Natural killer cell (primary cell): ENCODE results near the gene KDM2B. TPM values are rescaled to one million over a fixed set of nuclear protein-coding genes. Genes with fewer than 3 reads are reported as not detected.

Experiments
- ATAC-seq, 3 donors: fragments of 150-1000 bp in 2 of 3; fragments of 200-7000 bp in 1 of 3; cut with Tn5 transposase; 1 replicate in 1 of 3; 2 replicates in 2 of 3; pipeline ENCODE4 v1.10.0; 2021; ENCODE audit warnings: mild to moderate bottlenecking in 2 of 3, moderate library complexity in 2 of 3
- DNase-seq, 2 donors: peaks; one replicate each; pipeline versions ENCODE4 v3.0.0 to v3.0.0-alpha.2; 2013 to 2021; ENCODE audit warnings: mixed read lengths in 1 of 2
- H3K27ac ChIP-seq: one replicate; pipeline ENCODE4 v1.5.1; 2013; ENCODE audit warnings: mild to moderate bottlenecking, low read length
- H3K27me3 ChIP-seq: one replicate; pipeline ENCODE4 v1.6.1; 2013; ENCODE audit warnings: low read length; ENCODE audit not compliant: control insufficient read depth, insufficient read depth
- H3K36me3 ChIP-seq: one replicate; pipeline ENCODE4 v1.6.1; 2013; ENCODE audit warnings: low read length; ENCODE audit not compliant: control insufficient read depth, insufficient read depth
- H3K4me1 ChIP-seq: one replicate; pipeline ENCODE4 v1.6.1; 2013; ENCODE audit warnings: low read length; ENCODE audit not compliant: control insufficient read depth, insufficient read depth
- H3K4me3 ChIP-seq: one replicate; pipeline ENCODE4 v1.5.1; 2013; ENCODE audit warnings: low read length
- H3K9me3 ChIP-seq: one replicate; pipeline ENCODE4 v1.6.1; 2013; ENCODE audit warnings: low read length; ENCODE audit not compliant: control insufficient read depth, insufficient read depth
- H3K27ac Mint-ChIP-seq, 2 donors: one replicate each; pipeline ENCODE4 v1.8.0; 2022; ENCODE audit warnings: mild to moderate bottlenecking in 2 of 2, mixed read lengths in 2 of 2, moderate library complexity in 1 of 2
- H3K27me3 Mint-ChIP-seq, 2 donors: one replicate each; pipeline ENCODE4 v1.8.0; 2022; ENCODE audit warnings: low read depth in 2 of 2, mixed read lengths in 2 of 2
- H3K36me3 Mint-ChIP-seq: one replicate; pipeline ENCODE4 v1.8.0; 2022; ENCODE audit warnings: mixed read lengths
- H3K4me1 Mint-ChIP-seq, 2 donors: one replicate each; pipeline ENCODE4 v1.8.0; 2022; ENCODE audit warnings: mixed read lengths in 2 of 2
- H3K4me3 Mint-ChIP-seq: one replicate; pipeline ENCODE4 v1.8.0; 2022; ENCODE audit warnings: mild to moderate bottlenecking, moderate library complexity, mixed read lengths
- H3K9me3 Mint-ChIP-seq, 2 donors: one replicate each; pipeline ENCODE4 v1.8.0; 2022; ENCODE audit warnings: mixed read lengths in 2 of 2
- CTCF ChIP-seq: fragments of 200-600 bp; IDR thresholded peaks from one replicate; pipeline ENCODE4 v1.8.0; 2022; ENCODE audit warnings: antibody characterized with exemption
- WGBS: methylation state at CpG from one replicate; pipeline ENCODE4 v1.1.7; 2013; ENCODE audit warnings: missing lambda C conversion rate; ENCODE audit not compliant: insufficient coverage; 5-methylcytosine and 5-hydroxymethylcytosine counted together
- intact Hi-C: fragments of 100-400 bp; cut with micrococcal nuclease; formaldehyde crosslinking; loops from one replicate; pipeline ENCODE4 v1.14.2; 2022
- total RNA-seq, 4 donors: library from RNA; stranded (reverse); fragments of 120-200 nt in 1 of 4; gene quantifications; one replicate each; pipeline versions ENCODE4 v1.2.3 to v1.2.4, GENCODE V29; 2013 to 2022

The KDM2B gene
- total RNA-seq, 3 donors from 2014 or later (not counting 1 experiment from before 2014, with no cell fraction given), result 97.3 to 106 (median 98.1) TPM

- intact Hi-C loops, result no loop called here
- H3K4me3 ChIP-seq, result no peak overlapping the region
- no peak for DNase-seq
- H3K4me1 ChIP-seq, result peaks cover 5% of the 10 kb centered on the region
- no peaks in the 10 kb centered on the region for H3K9me3 ChIP-seq
- Mint-ChIP-seq H3K9me3 (no peaks in the 10 kb centered on the region), H3K27me3 (no peaks in the 10 kb centered on the region), H3K4me3 (no peak overlapping the region), H3K36me3 (no peaks in the 10 kb centered on the region), H3K4me1 (peaks cover 18 to 19% of the 10 kb centered on the region in 2 donors), H3K27ac (peak overlapping the region; percentile 59 to 66)
- ATAC-seq, result no peak
- H3K27ac ChIP-seq, result no peak overlapping the region
- peaks cover 72% of the 10 kb centered on the region for H3K36me3 ChIP-seq
- no peak for TF ChIP-seq CTCF
- H3K27me3 ChIP-seq, result no peaks in the 10 kb centered on the region
- WGBS, result 98% methylated on average over 5 of the region's 6 CpGs
Measured at GRCh38 chr12:121428883-121429282, 151.9 kb downstream of the KDM2B start.

- no peaks in the 10 kb centered on the region for H3K9me3 ChIP-seq
- intact Hi-C loops, result no loop called here
- peaks cover 3% of the 10 kb centered on the region for H3K36me3 Mint-ChIP-seq
- no peak overlapping the region for H3K4me3 ChIP-seq
- DNase-seq, result no peak
- H3K27me3 ChIP-seq, result no peaks in the 10 kb centered on the region
- ATAC-seq, result no peak
- peak overlapping the region in 1 of 2 donors; percentile 31 for H3K27ac Mint-ChIP-seq
- H3K4me1 Mint-ChIP-seq, result peaks cover 18 to 19% of the 10 kb centered on the region in 2 donors
- H3K27ac ChIP-seq, result no peak overlapping the region
- H3K36me3 ChIP-seq, result peaks cover 80% of the 10 kb centered on the region
- H3K9me3 Mint-ChIP-seq, result no peaks in the 10 kb centered on the region
- WGBS, result no CpG with 5 or more reads among the region's 2 CpGs
- no peaks in the 10 kb centered on the region for H3K27me3 Mint-ChIP-seq
- peaks cover 5% of the 10 kb centered on the region for H3K4me1 ChIP-seq
- TF ChIP-seq CTCF, result no peak
- H3K4me3 Mint-ChIP-seq, result no peak overlapping the region
Measured at GRCh38 chr12:121427556-121428050, 153.2 kb downstream of the KDM2B start.

GRCh38 chr12:121424624-121424975 lies 156.2 kb downstream of the KDM2B start:
- peaks cover 5% of the 10 kb centered on the region for H3K4me1 ChIP-seq
- H3K27me3 Mint-ChIP-seq, result no peaks in the 10 kb centered on the region
- ATAC-seq, result no peak
- no peak for DNase-seq
- intact Hi-C loops, result no loop called here
- H3K27ac ChIP-seq, result no peak overlapping the region
- H3K9me3 Mint-ChIP-seq, result no peaks in the 10 kb centered on the region
- no peak overlapping the region for H3K4me3 Mint-ChIP-seq
- peak overlapping the region; percentile 20 to 38 for H3K27ac Mint-ChIP-seq
- WGBS, result 100% methylated on average over 1 of the region's 1 CpG
- no peak for TF ChIP-seq CTCF
- peaks cover 6% of the 10 kb centered on the region for H3K36me3 Mint-ChIP-seq
- H3K36me3 ChIP-seq, result peaks cover 87% of the 10 kb centered on the region
- no peak overlapping the region for H3K4me3 ChIP-seq
- no peaks in the 10 kb centered on the region for H3K9me3 ChIP-seq
- peaks cover 8 to 9% of the 10 kb centered on the region in 2 donors for H3K4me1 Mint-ChIP-seq
- H3K27me3 ChIP-seq, result no peaks in the 10 kb centered on the region
